Panc1 (cell line): Measurements from ENCODE around the gene FBXO4. TPM values are rescaled to one million over a fixed set of nuclear protein-coding genes. Genes with fewer than 3 reads are reported as not detected.
"Not testable (repeated sequence)": the region's sequence is repeated elsewhere in the genome, so short reads cannot be mapped to it uniquely, and the experiment has no call there.

Experiments used
- ATAC-seq: fragments of 200-7000 bp; cut with Tn5 transposase; 2 replicates; pipeline ENCODE4 v1.9.1; 2020; ENCODE audit warnings: mild to moderate bottlenecking, moderate library complexity
- BruUV-seq: library from RNA; stranded (reverse); fragments of 400-500 nt; replicated peaks from 2 replicates; lab custom pipeline; 2021; lab: Mats Ljungman, UMichigan
- CTCF ChIA-PET: fragments of 300-600 bp; sonication (Branson Sonifier 250); formaldehyde crosslinking; loops from one replicate; lab custom pipeline; 2022; ENCODE audit warnings: antibody characterized with exemption; lab: Charles Lee
- POLR2A ChIA-PET: fragments of 300-600 bp; sonication (Branson Sonifier 250); formaldehyde crosslinking; loops from one replicate; lab custom pipeline; 2022; ENCODE audit warnings: antibody characterized with exemption; lab: Charles Lee
- DNase-seq: peaks from one replicate; pipeline ENCODE4 v3.0.0-alpha.2; 2010; ENCODE audit warnings: low read depth, low spot score
- H3K27ac ChIP-seq: 2 replicates; pipeline ENCODE4 v1.5.1; 2011; ENCODE audit warnings: mild to moderate bottlenecking, low read length, inconsistent platforms
- H3K27me3 ChIP-seq: fragments of 200-500 bp; sonication (Bioruptor generic); 2 replicates; pipeline ENCODE4 v1.6.0; 2014; ENCODE audit warnings: low read length, inconsistent platforms; ENCODE audit not compliant: control insufficient read depth, insufficient read depth
- H3K36me3 ChIP-seq: fragments of 200-500 bp; sonication (Bioruptor generic); 2 replicates; pipeline ENCODE4 v1.5.1; 2014; ENCODE audit warnings: inconsistent platforms, mild to moderate bottlenecking, low read length, moderate library complexity; ENCODE audit not compliant: control insufficient read depth, insufficient read depth
- H3K4me1 ChIP-seq: 2 replicates; pipeline ENCODE4 v1.5.1; 2011; ENCODE audit warnings: inconsistent platforms, mild to moderate bottlenecking, low read length, moderate library complexity; ENCODE audit not compliant: control insufficient read depth, insufficient read depth
- H3K4me3 ChIP-seq, 2 experiments: 2 replicates each; pipeline ENCODE4 v1.5.1; 2011 to 2012; ENCODE audit warnings: low read depth in 2 of 2, low read length in 2 of 2, mild to moderate bottlenecking in 2 of 2, inconsistent platforms in 1 of 2, moderate library complexity in 1 of 2
- H3K9me3 ChIP-seq: fragments of 200-500 bp; sonication (Bioruptor generic); 2 replicates; pipeline ENCODE4 v1.5.1; 2014; ENCODE audit warnings: low read depth, mild to moderate bottlenecking, inconsistent platforms, low read length, moderate library complexity; ENCODE audit not compliant: control insufficient read depth, insufficient read depth
- CTCF ChIP-seq: fragments of 450-650 bp; IDR thresholded peaks from 2 replicates; pipeline ENCODE4 v1.5.1; 2017; ENCODE audit warnings: mild to moderate bottlenecking
- POLR2AphosphoS5 ChIP-seq: IDR thresholded peaks from 2 replicates; pipeline ENCODE4 v1.6.1; 2012; ENCODE audit warnings: mild to moderate bottlenecking, low read depth, low read length, moderate library complexity
- REST ChIP-seq, 2 experiments: IDR thresholded peaks; 2 replicates each; pipeline ENCODE4 v1.6.1; 2011 to 2012; ENCODE audit warnings: low read depth in 2 of 2, control low read depth in 1 of 2, low read length in 1 of 2, mild to moderate bottlenecking in 1 of 2, moderate library complexity in 1 of 2; ENCODE audit not compliant: insufficient read depth in 1 of 2
- SIN3A ChIP-seq: IDR thresholded peaks from 2 replicates; pipeline ENCODE4 v1.6.1; 2012; ENCODE audit warnings: low read depth, mild to moderate bottlenecking, low read length, moderate library complexity, borderline replicate concordance; ENCODE audit not compliant: insufficient read depth
- TCF7L2 ChIP-seq: IDR thresholded peaks from 2 replicates; pipeline ENCODE4 v1.6.1; 2011; ENCODE audit warnings: mild to moderate bottlenecking, low read depth, low read length, inconsistent platforms
- in situ Hi-C: cut with HindIII; loops from 2 replicates; pipeline ENCODE4 v1.10.0; 2016; ENCODE audit warnings: low sequenced_read_pairs, low pct_unique_long_range_greater_than_20kb
- intact Hi-C: fragments of 100-400 bp; cut with micrococcal nuclease; formaldehyde crosslinking; loops from one replicate; pipeline ENCODE4 v1.10.0; 2022; ENCODE audit not compliant: unreplicated experiment
- total RNA-seq: library from RNA; stranded (reverse); gene quantifications from one replicate; pipeline ENCODE4 v1.2.1, GENCODE V29; 2021; ENCODE audit not compliant: unreplicated experiment

Gene FBXO4
- total RNA-seq, 1 experiment from 2014 or later: 5.7 TPM

- ATAC-seq: no peak
- Histone ChIP-seq H3K4me3 (no peak overlapping the region), H3K4me1 (no peaks in the 10 kb centered on the region), H3K27me3 (no peaks in the 10 kb centered on the region), H3K36me3 (no peaks in the 10 kb centered on the region), H3K27ac (no peak overlapping the region), H3K9me3 (no peaks in the 10 kb centered on the region)
- intact Hi-C loops (no loop called here), in situ Hi-C loops (no loop called here)
- ChIA-PET CTCF (no interaction called here), POLR2A (no interaction called here)
- no peak for DNase-seq
- BruUV-seq: no TSS peak
- no peak for TF ChIP-seq TCF7L2
Observed at GRCh38 chr5:41940641-41941040, 15.6 kb downstream of the FBXO4 start.

- BruUV-seq, DNase-seq, POLR2A ChIA-PET, H3K4me1 ChIP-seq, ATAC-seq, H3K9me3 ChIP-seq, H3K27me3 ChIP-seq, intact Hi-C loops, H3K36me3 ChIP-seq, H3K4me3 ChIP-seq, H3K27ac ChIP-seq, CTCF ChIA-PET, in situ Hi-C loops: not testable (repeated sequence)
Observed at GRCh38 chr5:41945332-41945955, 20.4 kb downstream of the FBXO4 start.

GRCh38 chr5:41951224-41951623, 26.1 kb downstream of the FBXO4 start:
- in situ Hi-C loops: no loop called here
- Histone ChIP-seq H3K4me1 (no peaks in the 10 kb centered on the region), H3K4me3 (no peak overlapping the region), H3K9me3 (no peaks in the 10 kb centered on the region), H3K27me3 (no peaks in the 10 kb centered on the region), H3K36me3 (no peaks in the 10 kb centered on the region), H3K27ac (no peak overlapping the region)
- TF ChIP-seq REST (IDR thresholded peaks at IDR 0.05; ENCODE audit: insufficient read depth in 1 of 2, low read depth in 2 of 2, low read length in 1 of 2) (no peak), POLR2AphosphoS5 (no peak), SIN3A (no peak), TCF7L2 (no peak), CTCF (no peak)
- ChIA-PET POLR2A (interaction anchor here (0.7 kb wide), 1 partner anchor 55 kb away, joined by 4 read pairs; no protein-coding TSS in a partner anchor), CTCF (no interaction called here)
- no peak for ATAC-seq
- intact Hi-C loops: no loop called here
- no peak for DNase-seq
- no TSS peak for BruUV-seq
